Measurements from ENCODE around the gene SLC2A11. TPM values are rescaled to one million over a fixed set of nuclear protein-coding genes. Genes with fewer than 3 reads are reported as not detected.
"Not testable (repeated sequence)": the region's sequence is repeated elsewhere in the genome, so short reads cannot be mapped to it uniquely, and the experiment has no call there.

Gene SLC2A11
- total and polyA plus RNA-seq, 10 of the 15 experiments (the other 5 are each of a cell fraction or from before 2014, with no cell fraction given) = 0.98 to 18.3 (median 8.6) TPM

- CTCF ChIA-PET; H2AFZ ChIP-seq (ENCODE audit: control insufficient read depth, low read depth, low read length); ATAC-seq; DNase-seq (ENCODE audit: low read depth, low spot score); H3K27me3 ChIP-seq (replicated peaks in 1 of 2; ENCODE audit: control insufficient read depth in 2 of 2, insufficient read depth in 2 of 2, low read length in 1 of 2); FAIRE-seq; POLR2A ChIA-PET; intact Hi-C loops (cut with micrococcal nuclease; ENCODE audit: unreplicated experiment); H3K4me2 ChIP-seq (ENCODE audit: control insufficient read depth, insufficient read depth); BruUV-seq (replicated peaks); H3K9ac ChIP-seq (ENCODE audit: control insufficient read depth, insufficient read depth, low read length); H3K4me3 ChIP-seq; H3K27ac ChIP-seq (ENCODE audit: control insufficient read depth, insufficient read depth); in situ Hi-C loops (cut with MboI); H3K9me3 ChIP-seq (replicated peaks; ENCODE audit: control insufficient read depth, insufficient read depth, low read length); SMC1A ChIA-PET (ENCODE audit: uncharacterized antibody, unreplicated experiment); H4K20me1 ChIP-seq (ENCODE audit: control insufficient read depth, insufficient read depth); H3K4me1 ChIP-seq (ENCODE audit: control insufficient read depth, insufficient read depth, low read length); RAD21 ChIA-PET (ENCODE audit: unreplicated experiment): not testable (repeated sequence)
- Histone ChIP-seq H3K79me2 (ENCODE audit: control insufficient read depth, insufficient read depth, low read length) (peaks cover 19% of the 10 kb centered on the region), H3K36me3 (ENCODE audit: control insufficient read depth in 2 of 2, insufficient read depth in 2 of 2, low read length in 1 of 2) (peaks cover 12 to 23% of the 10 kb centered on the region in 2 experiments)
- WGBS (ENCODE audit: insufficient coverage, insufficient replicate concordance, low lambda C conversion rate, missing lambda C conversion rate) = 99% methylated on average over 4 of the region's 4 CpGs
Observed at GRCh38 chr22:23900227-23900626, 42.6 kb downstream of the SLC2A11 start.

DNA sequence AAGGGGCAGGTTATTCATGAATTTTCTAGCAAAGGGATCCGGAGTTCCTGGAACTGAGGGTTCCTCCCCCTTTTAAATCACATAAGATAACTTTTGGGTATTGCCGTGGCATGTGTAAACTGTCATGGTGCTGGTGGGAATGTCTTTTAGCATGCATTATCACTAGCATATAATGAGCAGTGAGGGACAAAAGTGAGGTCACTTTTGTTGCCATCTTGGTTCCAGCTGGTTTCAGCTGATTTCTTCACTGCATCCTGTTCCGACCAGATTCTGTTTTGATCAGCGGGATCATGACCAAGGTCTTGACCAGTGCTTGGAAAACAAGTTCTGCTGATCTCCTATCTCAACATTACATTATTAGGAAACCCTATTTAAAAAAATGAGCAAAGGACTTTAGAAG lies 43.9 kb downstream of the SLC2A11 start:
- ChIA-PET POLR2A (no interaction called here), SMC1A (ENCODE audit: uncharacterized antibody, unreplicated experiment) (no interaction called here), CTCF (no interaction called here), RAD21 (ENCODE audit: unreplicated experiment) (no interaction called here)
- peaks cover 6 to 13% of the 10 kb centered on the region in 2 experiments for H3K36me3 ChIP-seq (ENCODE audit: control insufficient read depth in 2 of 2, insufficient read depth in 2 of 2, low read length in 1 of 2)
- BruUV-seq (replicated peaks) = no TSS peak
- H3K9ac ChIP-seq (ENCODE audit: control insufficient read depth, insufficient read depth, low read length) = no peak overlapping the region
- H3K27me3 ChIP-seq (replicated peaks in 1 of 2; ENCODE audit: control insufficient read depth in 2 of 2, insufficient read depth in 2 of 2, low read length in 1 of 2) = no peaks in the 10 kb centered on the region
- DNase-seq (ENCODE audit: low read depth, low spot score) = no peak
- H3K9me3 ChIP-seq (replicated peaks; ENCODE audit: control insufficient read depth, insufficient read depth, low read length) = no peaks in the 10 kb centered on the region
- WGBS (ENCODE audit: insufficient coverage, insufficient replicate concordance, low lambda C conversion rate, missing lambda C conversion rate) = 85% methylated on average over 4 of the region's 4 CpGs
- no peak for FAIRE-seq
- in situ Hi-C loops (cut with MboI) (no loop called here), intact Hi-C loops (cut with micrococcal nuclease; ENCODE audit: unreplicated experiment) (no loop called here)
- no peak for ATAC-seq
- no peaks in the 10 kb centered on the region for H4K20me1 ChIP-seq (ENCODE audit: control insufficient read depth, insufficient read depth)
- H3K27ac ChIP-seq (ENCODE audit: control insufficient read depth, insufficient read depth) = no peak overlapping the region
- no peak overlapping the region for H2AFZ ChIP-seq (ENCODE audit: control insufficient read depth, low read depth, low read length)
- no peak overlapping the region for H3K4me3 ChIP-seq
- TF ChIP-seq KAT2A (conservative IDR thresholded peaks at IDR 0.05; ENCODE audit: control insufficient read depth, low read depth, low read length) (no peak), RBBP5 (conservative IDR thresholded peaks at IDR 0.05) (no peak), STAT1 (conservative IDR thresholded peaks at IDR 0.05) (no peak), FOXM1 (IDR thresholded peaks at IDR 0.05; ENCODE audit: low read depth, low read length) (no peak), GABPA (IDR thresholded peaks at IDR 0.05; ENCODE audit: low read depth) (no peak), BHLHE40 (IDR thresholded peaks at IDR 0.05; ENCODE audit: borderline replicate concordance in 1 of 2, low read depth in 2 of 2, low read length in 1 of 2) (no peak)
- TF ChIP-seq, protein P1, sequence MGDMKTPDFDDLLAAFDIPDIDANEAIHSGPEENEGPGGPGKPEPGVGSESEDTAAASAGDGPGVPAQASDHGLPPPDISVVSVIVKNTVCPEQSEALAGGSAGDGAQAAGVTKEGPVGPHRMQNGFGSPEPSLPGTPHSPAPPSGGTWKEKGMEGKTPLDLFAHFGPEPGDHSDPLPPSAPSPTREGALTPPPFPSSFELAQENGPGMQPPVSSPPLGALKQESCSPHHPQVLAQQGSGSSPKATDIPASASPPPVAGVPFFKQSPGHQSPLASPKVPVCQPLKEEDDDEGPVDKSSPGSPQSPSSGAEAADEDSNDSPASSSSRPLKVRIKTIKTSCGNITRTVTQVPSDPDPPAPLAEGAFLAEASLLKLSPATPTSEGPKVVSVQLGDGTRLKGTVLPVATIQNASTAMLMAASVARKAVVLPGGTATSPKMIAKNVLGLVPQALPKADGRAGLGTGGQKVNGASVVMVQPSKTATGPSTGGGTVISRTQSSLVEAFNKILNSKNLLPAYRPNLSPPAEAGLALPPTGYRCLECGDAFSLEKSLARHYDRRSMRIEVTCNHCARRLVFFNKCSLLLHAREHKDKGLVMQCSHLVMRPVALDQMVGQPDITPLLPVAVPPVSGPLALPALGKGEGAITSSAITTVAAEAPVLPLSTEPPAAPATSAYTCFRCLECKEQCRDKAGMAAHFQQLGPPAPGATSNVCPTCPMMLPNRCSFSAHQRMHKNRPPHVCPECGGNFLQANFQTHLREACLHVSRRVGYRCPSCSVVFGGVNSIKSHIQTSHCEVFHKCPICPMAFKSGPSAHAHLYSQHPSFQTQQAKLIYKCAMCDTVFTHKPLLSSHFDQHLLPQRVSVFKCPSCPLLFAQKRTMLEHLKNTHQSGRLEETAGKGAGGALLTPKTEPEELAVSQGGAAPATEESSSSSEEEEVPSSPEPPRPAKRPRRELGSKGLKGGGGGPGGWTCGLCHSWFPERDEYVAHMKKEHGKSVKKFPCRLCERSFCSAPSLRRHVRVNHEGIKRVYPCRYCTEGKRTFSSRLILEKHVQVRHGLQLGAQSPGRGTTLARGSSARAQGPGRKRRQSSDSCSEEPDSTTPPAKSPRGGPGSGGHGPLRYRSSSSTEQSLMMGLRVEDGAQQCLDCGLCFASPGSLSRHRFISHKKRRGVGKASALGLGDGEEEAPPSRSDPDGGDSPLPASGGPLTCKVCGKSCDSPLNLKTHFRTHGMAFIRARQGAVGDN (IDR thresholded peaks at IDR 0.05) = no peak
- TF ChIP-seq, protein P2, sequence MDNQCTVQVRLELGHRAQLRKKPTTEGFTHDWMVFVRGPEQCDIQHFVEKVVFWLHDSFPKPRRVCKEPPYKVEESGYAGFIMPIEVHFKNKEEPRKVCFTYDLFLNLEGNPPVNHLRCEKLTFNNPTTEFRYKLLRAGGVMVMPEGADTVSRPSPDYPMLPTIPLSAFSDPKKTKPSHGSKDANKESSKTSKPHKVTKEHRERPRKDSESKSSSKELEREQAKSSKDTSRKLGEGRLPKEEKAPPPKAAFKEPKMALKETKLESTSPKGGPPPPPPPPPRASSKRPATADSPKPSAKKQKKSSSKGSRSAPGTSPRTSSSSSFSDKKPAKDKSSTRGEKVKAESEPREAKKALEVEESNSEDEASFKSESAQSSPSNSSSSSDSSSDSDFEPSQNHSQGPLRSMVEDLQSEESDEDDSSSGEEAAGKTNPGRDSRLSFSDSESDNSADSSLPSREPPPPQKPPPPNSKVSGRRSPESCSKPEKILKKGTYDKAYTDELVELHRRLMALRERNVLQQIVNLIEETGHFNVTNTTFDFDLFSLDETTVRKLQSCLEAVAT (IDR thresholded peaks at IDR 0.05) = no peak
- H3K79me2 ChIP-seq (ENCODE audit: control insufficient read depth, insufficient read depth, low read length) = peaks cover 6% of the 10 kb centered on the region
- H3K4me1 ChIP-seq (ENCODE audit: control insufficient read depth, insufficient read depth, low read length) = no peaks in the 10 kb centered on the region; the same call in 1 of the 2 replicates
- H3K4me2 ChIP-seq (ENCODE audit: control insufficient read depth, insufficient read depth) = no peak overlapping the region

All from GM12878 (cell line).